ENCODE measurements around the gene ZNF678. TPM values are rescaled to one million over a fixed set of nuclear protein-coding genes. Genes with fewer than 3 reads are reported as not detected.
"Not testable (repeated sequence)": the region's sequence is repeated elsewhere in the genome, so short reads cannot be mapped to it uniquely, and the experiment has no call there.

Gene ZNF678
- total RNA-seq, 2 donors from 2014 or later: 13.0 to 15.1 TPM

DNA sequence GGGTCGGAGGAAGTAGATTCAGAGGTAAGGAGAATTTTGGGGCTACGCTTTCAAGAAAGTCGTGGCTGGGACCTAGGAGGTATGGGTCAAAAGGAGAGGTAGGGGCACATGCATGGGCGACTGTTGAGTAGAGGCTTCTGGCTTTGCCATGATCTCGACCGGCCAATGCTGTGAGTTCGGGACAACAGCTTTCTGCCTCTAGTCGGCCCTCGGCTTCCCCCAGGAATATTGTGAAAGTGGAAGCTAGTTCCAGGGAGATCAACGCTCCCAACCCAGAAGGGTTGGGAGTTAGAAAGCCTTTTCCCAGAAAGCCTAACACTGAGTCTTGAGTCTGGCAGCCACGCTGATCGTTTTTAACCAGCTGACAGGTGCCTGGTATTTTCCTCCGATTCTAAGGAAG, 69.0 kb downstream of the ZNF678 start:
- peaks cover 16 to 23% of the 10 kb centered on the region in 2 donors for H3K9me3 Mint-ChIP-seq
- no peak overlapping the region for H3K4me3 Mint-ChIP-seq

DNA sequence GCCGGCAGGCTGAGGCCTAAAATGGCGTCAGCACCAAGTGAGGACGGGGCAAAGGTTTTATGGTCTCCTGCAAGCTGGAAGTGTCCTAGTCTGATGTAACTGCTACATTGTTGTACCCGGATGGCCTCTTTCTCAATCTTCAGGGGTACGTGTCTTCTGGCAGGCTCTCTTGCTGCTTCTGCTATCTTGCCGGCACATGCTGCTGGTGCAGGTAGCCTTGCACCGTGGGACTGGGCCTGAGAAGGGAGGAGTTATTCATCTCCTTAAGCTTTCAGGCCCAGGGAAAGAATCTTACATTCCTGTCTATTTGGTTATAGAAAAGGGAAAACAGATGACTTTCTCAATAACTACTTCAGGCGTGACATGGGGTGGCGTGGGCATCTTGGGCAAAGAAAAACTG, 72.2 kb downstream of the ZNF678 start:
- H3K4me3 Mint-ChIP-seq: no peak overlapping the region
- ATAC-seq (replicated peaks in 1 of 2) (no peak), DNase-seq (no peak)
- peaks cover 36 to 44% of the 10 kb centered on the region in 2 donors for H3K36me3 Mint-ChIP-seq (ENCODE audit: insufficient read depth in 2 of 2)
- no peaks in the 10 kb centered on the region for H3K4me1 Mint-ChIP-seq (ENCODE audit: low read depth)
- no peaks in the 10 kb centered on the region for H3K27me3 Mint-ChIP-seq (ENCODE audit: low read depth)
- peaks cover 19 to 24% of the 10 kb centered on the region in 2 donors for H3K9me3 Mint-ChIP-seq
- no peak overlapping the region for H3K27ac Mint-ChIP-seq

More for the DNA sequence above, 69.0 kb downstream of the ZNF678 start:
- Mint-ChIP-seq H3K4me1 (ENCODE audit: low read depth) (no peaks in the 10 kb centered on the region), H3K36me3 (ENCODE audit: insufficient read depth in 2 of 2) (peaks cover 35 to 41% of the 10 kb centered on the region in 2 donors), H3K27me3 (ENCODE audit: low read depth) (no peaks in the 10 kb centered on the region), H3K27ac (no peak overlapping the region)
- DNase-seq: no peak
- ATAC-seq (replicated peaks in 1 of 2): no peak

DNA sequence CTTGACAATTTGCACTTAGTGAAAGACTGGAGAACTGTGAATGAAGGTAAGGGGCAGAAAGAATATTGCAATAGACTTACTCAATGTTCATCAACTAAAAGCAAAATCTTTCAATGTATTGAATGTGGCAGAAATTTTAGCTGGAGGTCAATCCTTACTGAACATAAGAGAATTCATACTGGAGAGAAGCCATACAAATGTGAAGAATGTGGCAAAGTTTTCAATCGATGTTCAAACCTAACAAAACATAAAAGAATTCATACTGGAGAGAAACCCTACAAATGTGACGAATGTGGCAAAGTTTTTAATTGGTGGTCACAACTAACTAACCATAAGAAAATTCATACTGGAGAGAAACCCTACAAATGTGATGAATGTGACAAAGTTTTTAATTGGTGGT, 91.1 kb downstream of the ZNF678 start:
- Mint-ChIP-seq H3K9me3 (peaks cover 18 to 23% of the 10 kb centered on the region in 2 donors), H3K4me3 (no peak overlapping the region), H3K27me3 (ENCODE audit: low read depth) (no peaks in the 10 kb centered on the region), H3K27ac (no peak overlapping the region), H3K36me3 (ENCODE audit: insufficient read depth in 2 of 2) (peaks cover 47 to 68% of the 10 kb centered on the region in 2 donors), H3K4me1 (ENCODE audit: low read depth) (no peaks in the 10 kb centered on the region)
- DNase-seq (no peak), ATAC-seq (replicated peaks in 1 of 2) (no peak)

DNA sequence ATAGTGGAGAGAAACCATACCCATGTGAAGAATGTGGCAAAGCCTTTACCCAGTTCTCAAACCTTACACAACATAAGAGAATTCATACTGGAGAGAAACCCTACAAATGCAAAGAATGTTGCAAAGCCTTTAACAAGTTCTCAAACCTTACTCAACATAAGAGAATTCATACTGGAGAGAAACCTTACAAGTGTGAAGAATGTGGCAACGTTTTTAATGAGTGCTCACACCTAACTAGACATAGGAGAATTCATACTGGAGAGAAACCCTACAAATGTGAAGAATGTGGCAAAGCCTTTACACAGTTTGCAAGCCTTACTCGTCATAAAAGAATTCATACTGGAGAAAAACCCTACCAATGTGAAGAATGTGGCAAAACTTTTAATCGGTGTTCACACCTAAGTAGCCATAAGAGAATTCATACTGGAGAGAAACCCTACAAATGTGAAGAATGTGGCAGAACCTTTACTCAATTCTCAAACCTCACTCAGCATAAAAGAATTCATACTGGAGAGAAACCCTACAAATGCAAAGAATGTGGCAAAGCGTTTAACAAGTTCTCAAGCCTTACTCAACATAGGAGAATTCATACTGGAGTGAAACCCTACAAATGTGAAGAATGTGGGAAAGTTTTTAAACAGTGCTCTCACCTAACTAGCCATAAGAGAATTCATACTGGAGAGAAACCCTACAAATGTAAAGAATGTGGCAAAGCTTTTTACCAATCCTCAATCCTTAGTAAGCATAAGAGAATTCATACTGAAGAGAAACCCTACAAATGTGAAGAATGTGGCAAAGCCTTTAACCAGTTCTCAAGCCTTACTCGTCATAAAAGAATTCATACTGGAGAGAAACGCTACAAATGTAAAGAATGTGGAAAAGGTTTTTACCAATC, 91.7 kb downstream of the ZNF678 start:
- Mint-ChIP-seq H3K27me3 (ENCODE audit: low read depth) (no peaks in the 10 kb centered on the region), H3K4me3 (no peak overlapping the region), H3K4me1 (ENCODE audit: low read depth) (no peaks in the 10 kb centered on the region), H3K36me3 (ENCODE audit: insufficient read depth in 2 of 2) (peaks cover 47 to 65% of the 10 kb centered on the region in 2 donors), H3K9me3 (peaks cover 18 to 26% of the 10 kb centered on the region in 2 donors), H3K27ac (no peak overlapping the region)
- ATAC-seq (replicated peaks in 1 of 2) (no peak), DNase-seq (no peak)

DNA sequence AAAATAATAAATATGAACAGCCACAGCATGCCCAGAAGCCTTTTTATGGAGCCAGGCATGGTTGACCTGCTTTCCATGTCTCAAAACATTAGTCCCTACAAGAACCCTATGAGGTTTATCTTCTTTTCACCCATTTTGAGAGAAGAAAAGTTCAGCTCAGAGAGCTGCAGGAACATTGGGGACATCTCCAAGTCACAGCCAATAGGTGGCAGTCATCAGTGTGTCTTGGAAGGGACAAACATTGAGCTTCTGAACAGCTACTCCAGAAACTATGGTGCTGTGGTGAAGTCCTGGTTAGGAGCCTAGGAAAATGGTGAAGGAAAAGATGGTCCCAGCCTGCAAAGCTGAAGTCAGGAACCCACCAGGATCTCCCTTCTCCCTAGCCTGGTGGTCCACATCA, 98.1 kb downstream of the ZNF678 start:
- no peaks in the 10 kb centered on the region for H3K27me3 Mint-ChIP-seq (ENCODE audit: low read depth)
- peaks cover 20 to 22% of the 10 kb centered on the region in 2 donors for H3K9me3 Mint-ChIP-seq
- H3K4me3 Mint-ChIP-seq: no peak overlapping the region
- no peak overlapping the region for H3K27ac Mint-ChIP-seq
- peaks cover 26 to 53% of the 10 kb centered on the region in 2 donors for H3K36me3 Mint-ChIP-seq (ENCODE audit: insufficient read depth in 2 of 2)
- no peak for DNase-seq
- ATAC-seq (replicated peaks in 1 of 2): no peak
- H3K4me1 Mint-ChIP-seq (ENCODE audit: low read depth): no peaks in the 10 kb centered on the region

DNA sequence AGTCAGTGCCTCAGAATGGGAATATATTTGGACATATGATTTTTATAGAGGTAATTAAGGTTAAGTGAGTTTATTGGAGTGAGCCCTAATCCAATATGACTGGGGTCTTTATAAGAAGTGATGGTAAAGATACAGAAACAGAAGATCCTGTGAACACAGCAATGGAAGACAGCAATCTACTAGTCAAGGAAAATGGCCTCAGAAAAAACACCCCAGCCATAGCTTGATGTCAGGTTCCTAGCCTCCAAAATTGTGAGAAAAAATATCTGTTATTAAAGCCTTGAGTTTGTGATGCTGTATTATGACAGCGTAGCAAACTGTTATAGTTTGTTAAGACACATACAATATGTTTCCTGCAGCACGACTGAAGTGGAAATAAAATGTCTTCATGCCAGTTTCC, 99.6 kb downstream of the ZNF678 start:
- Mint-ChIP-seq H3K9me3 (peaks cover 20 to 22% of the 10 kb centered on the region in 2 donors), H3K36me3 (ENCODE audit: insufficient read depth in 2 of 2) (peaks cover 24 to 56% of the 10 kb centered on the region in 2 donors), H3K4me1 (ENCODE audit: low read depth) (no peaks in the 10 kb centered on the region), H3K27me3 (ENCODE audit: low read depth) (no peaks in the 10 kb centered on the region), H3K27ac (no peak overlapping the region), H3K4me3 (no peak overlapping the region)
- no peak for ATAC-seq (replicated peaks in 1 of 2)
- no peak for DNase-seq

DNA sequence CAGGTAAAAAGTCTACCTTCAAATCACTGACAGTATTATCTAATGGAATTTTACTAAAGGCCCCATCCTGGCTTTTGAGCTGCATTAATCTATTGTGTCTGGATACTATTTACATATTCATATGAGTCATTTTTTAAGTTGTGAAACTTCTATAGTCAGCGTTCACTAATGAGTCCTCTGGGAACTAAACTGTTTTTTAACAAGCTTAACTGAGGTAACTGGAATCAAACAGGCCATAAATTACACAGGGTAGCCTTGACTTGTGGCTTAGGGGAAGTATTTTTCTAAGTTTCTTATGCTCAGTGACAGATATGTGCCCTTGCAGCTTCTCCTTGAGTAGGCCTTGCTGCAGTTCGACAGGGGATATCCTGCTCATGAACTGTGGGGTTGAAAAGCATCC, 102.9 kb downstream of the ZNF678 start:
- H3K4me1 Mint-ChIP-seq (ENCODE audit: low read depth): no peaks in the 10 kb centered on the region
- peaks cover 25 to 49% of the 10 kb centered on the region in 2 donors for H3K36me3 Mint-ChIP-seq (ENCODE audit: insufficient read depth in 2 of 2)
- ATAC-seq (replicated peaks in 1 of 2) (no peak), DNase-seq (no peak)
- H3K27ac Mint-ChIP-seq: no peak overlapping the region
- H3K9me3 Mint-ChIP-seq: peaks cover 19 to 24% of the 10 kb centered on the region in 2 donors
- no peak overlapping the region for H3K4me3 Mint-ChIP-seq
- H3K27me3 Mint-ChIP-seq (ENCODE audit: low read depth): no peaks in the 10 kb centered on the region

DNA sequence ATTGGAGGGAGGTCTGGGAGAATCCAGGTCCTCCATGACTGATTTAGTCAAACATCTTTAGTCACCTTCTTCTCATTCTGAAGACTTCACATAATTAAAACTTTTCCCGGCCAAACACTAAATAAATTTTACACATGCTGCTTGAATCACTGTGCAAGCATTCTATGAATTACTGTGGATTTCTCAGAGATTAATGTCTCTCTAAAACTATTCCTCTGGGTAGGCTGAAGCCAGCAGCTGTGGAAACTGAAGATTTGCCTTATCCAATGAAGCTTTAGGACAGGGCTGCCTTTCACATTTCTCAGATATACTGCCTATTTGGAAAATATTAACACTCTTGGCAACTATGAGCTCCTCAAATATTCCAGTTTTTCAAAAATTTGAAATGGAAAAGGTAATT, 110.1 kb downstream of the ZNF678 start:
- Mint-ChIP-seq H3K27me3 (ENCODE audit: low read depth) (no peaks in the 10 kb centered on the region), H3K36me3 (ENCODE audit: insufficient read depth in 2 of 2) (peaks cover 26 to 29% of the 10 kb centered on the region in 2 donors), H3K27ac (no peak overlapping the region), H3K4me3 (no peak overlapping the region), H3K4me1 (ENCODE audit: low read depth) (no peaks in the 10 kb centered on the region), H3K9me3 (peaks cover 19 to 35% of the 10 kb centered on the region in 2 donors)
- DNase-seq (no peak), ATAC-seq (replicated peaks in 1 of 2) (no peak)

DNA sequence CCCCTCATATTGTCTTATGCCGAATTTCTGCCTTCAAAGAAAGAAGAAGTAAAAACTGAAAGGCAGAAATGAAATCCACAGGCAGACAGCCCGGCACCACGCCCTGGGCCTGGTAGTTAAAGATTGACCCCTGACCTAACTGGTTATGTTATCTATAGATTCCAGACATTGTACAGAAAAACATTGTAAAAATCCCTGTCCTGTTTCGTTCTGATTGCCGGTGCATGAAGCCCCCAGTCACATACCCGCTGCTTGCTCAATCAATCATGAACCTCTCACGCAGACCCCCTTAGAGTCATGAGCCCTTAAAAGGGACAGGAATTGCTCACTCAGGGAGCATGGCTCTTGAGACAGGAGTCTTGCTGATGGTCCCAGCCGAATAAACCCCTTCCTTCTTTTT, 122.5 kb downstream of the ZNF678 start:
- Mint-ChIP-seq H3K4me1 (ENCODE audit: low read depth) (no peaks in the 10 kb centered on the region), H3K27me3 (ENCODE audit: low read depth) (no peaks in the 10 kb centered on the region), H3K27ac (no peak overlapping the region), H3K4me3 (no peak overlapping the region), H3K36me3 (ENCODE audit: insufficient read depth in 2 of 2) (peaks cover 10 to 11% of the 10 kb centered on the region in 2 donors), H3K9me3 (peaks cover 14 to 25% of the 10 kb centered on the region in 2 donors)
- no peak for DNase-seq
- ATAC-seq (replicated peaks in 1 of 2): no peak

DNA sequence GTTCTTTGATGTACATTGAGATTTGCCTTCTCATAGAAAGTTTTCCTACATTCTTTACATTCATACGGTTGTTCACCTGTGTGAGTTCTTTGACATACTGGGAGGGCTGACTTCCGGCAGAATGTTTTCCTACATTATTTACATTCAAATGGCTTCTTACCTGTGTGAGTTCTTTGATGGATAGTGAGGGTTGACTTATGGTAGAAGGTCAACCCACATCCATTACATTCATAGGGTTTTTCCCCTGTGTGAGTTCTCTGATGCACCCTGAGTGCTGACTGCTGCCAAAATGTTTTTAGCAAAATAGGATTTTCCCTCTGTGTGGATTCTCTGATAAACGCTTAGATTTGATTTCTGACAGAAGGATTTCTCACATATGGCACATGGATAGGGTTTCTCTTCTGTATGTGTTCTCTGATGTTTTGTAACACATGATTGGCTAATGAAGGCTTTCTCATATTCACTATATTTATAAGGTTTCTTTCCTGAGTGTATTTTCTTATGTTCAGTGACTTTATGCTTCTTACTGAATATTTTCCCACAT, 134.0 kb downstream of the ZNF678 start:
- peaks cover 29 to 32% of the 10 kb centered on the region in 2 donors for H3K9me3 Mint-ChIP-seq
- H3K27ac Mint-ChIP-seq: no peak overlapping the region
- peaks cover 20 to 23% of the 10 kb centered on the region in 2 donors for H3K36me3 Mint-ChIP-seq (ENCODE audit: insufficient read depth in 2 of 2)
- no peaks in the 10 kb centered on the region for H3K4me1 Mint-ChIP-seq (ENCODE audit: low read depth)
- DNase-seq: no peak
- H3K4me3 Mint-ChIP-seq: no peak overlapping the region
- no peak for ATAC-seq (replicated peaks in 1 of 2)
- H3K27me3 Mint-ChIP-seq (ENCODE audit: low read depth): peaks cover 11% of the 10 kb centered on the region

DNA sequence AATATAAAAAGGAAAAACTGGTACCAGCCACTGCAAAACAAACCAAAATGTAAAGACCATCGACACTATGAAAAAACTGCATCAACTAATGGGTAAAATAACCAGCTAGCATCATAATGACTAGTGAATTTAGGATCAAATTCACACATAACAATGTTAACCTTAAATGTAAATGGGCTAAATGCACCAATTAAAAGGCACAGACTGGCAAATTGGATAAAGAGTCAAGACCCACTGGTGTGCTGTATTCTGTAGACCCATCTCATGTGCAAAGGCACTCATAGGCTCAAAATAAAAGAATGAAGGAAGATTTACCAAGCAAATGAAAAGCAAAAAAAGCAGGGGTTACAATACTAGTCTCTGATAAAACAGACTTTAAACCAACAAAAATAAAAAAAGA, 138.3 kb downstream of the ZNF678 start:
- H3K27ac Mint-ChIP-seq; H3K4me1 Mint-ChIP-seq (ENCODE audit: low read depth); ATAC-seq (replicated peaks in 1 of 2); H3K4me3 Mint-ChIP-seq; DNase-seq: not testable (repeated sequence)
- Mint-ChIP-seq H3K9me3 (peaks cover 24 to 40% of the 10 kb centered on the region in 2 donors), H3K27me3 (ENCODE audit: low read depth) (peaks cover 11% of the 10 kb centered on the region), H3K36me3 (ENCODE audit: insufficient read depth in 2 of 2) (peaks cover 20 to 22% of the 10 kb centered on the region in 2 donors)

DNA sequence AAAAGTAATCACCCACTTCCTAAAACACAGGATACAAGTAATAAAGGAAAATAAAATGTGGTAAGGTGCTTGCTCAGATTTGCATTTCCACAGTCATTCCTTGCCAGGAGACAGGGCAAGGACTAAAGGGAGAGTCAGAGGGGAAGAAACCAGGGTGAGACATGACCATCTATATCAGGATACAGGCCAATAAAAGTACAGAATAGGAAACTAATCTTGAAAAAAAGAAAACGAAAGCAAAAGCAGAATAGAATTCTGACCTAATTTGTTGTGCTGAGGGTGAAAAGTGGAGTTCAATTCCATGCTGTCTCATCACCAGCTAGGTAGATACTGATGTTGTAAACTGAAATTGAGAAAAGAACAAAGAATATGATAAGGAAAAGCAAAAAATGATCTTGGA, 144.5 kb downstream of the ZNF678 start:
- ATAC-seq (replicated peaks in 1 of 2): peak in 1 of 2 donors; percentile 65
- Mint-ChIP-seq H3K36me3 (ENCODE audit: insufficient read depth in 2 of 2) (peaks cover 7 to 11% of the 10 kb centered on the region in 2 donors), H3K27me3 (ENCODE audit: low read depth) (no peaks in the 10 kb centered on the region), H3K27ac (peak overlapping the region; percentile 12), H3K4me3 (peak overlapping the region in 1 of 2 donors; percentile 31), H3K4me1 (ENCODE audit: low read depth) (peaks cover 15% of the 10 kb centered on the region), H3K9me3 (peaks cover 9 to 21% of the 10 kb centered on the region in 2 donors)
- DNase-seq: no peak

DNA sequence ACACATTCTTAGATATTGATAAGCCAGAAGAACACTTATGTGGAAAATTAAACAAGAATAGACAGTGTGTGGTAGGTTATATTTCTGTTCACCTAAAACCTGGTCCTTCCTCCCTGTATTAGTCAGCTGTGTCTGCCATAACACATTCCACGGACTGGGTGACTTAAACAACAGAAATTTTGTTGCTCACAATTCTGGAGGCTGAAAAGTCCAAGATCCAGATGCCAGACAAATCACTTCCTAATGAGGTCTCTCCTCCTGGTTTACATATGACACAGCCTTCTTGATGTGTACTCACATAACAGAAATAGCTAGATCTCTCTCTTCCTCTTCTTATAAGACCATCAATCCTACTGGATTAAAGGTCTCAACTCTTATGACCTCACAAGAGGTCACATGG, 146.1 kb downstream of the ZNF678 start:
- Mint-ChIP-seq H3K4me1 (ENCODE audit: low read depth) (peaks cover 15% of the 10 kb centered on the region), H3K36me3 (ENCODE audit: insufficient read depth in 2 of 2) (peaks cover 8 to 13% of the 10 kb centered on the region in 2 donors), H3K27me3 (ENCODE audit: low read depth) (no peaks in the 10 kb centered on the region), H3K27ac (no peak overlapping the region), H3K9me3 (peaks cover 14 to 17% of the 10 kb centered on the region in 2 donors), H3K4me3 (no peak overlapping the region)
- ATAC-seq (replicated peaks in 1 of 2) (no peak), DNase-seq (no peak)

All from activated T-cell treated with anti-CD3 and anti-CD28 coated beads, Interleukin-2, amount 50 U/mL, for 72 hours (primary cell).